OCI-M1 (cell line): Measurements from ENCODE around the gene STEAP1B.
A peak's percentile ranks its signal among the peaks of the same experiment; 100 is the strongest.

ENCODE experiments used
- DNase-seq: peaks from one replicate; lab custom pipeline; 2025; lab: John Stamatoyannopoulos, UW

The STEAP1B gene

GRCh38 chr7:22400936-22401553 is 98.9 kb downstream of the STEAP1B start:
- DNase-seq: no peak

GRCh38 chr7:22400150-22400814 is 99.7 kb downstream of the STEAP1B start:
- no peak for DNase-seq

- DNase-seq: no peak
Measured at GRCh38 chr7:22399546-22399945, 100.4 kb downstream of the STEAP1B start.

GRCh38 chr7:22399091-22399490 is 100.9 kb downstream of the STEAP1B start:
- no peak for DNase-seq

GRCh38 chr7:22397981-22398380 is 102.0 kb downstream of the STEAP1B start:
- no peak for DNase-seq

- DNase-seq: no peak
Measured at GRCh38 chr7:22395222-22395621, 104.8 kb downstream of the STEAP1B start.

- DNase-seq: no peak
Measured at GRCh38 chr7:22394739-22395138, 105.2 kb downstream of the STEAP1B start.

GRCh38 chr7:22393913-22394729 is 105.9 kb downstream of the STEAP1B start:
- no peak for DNase-seq

GRCh38 chr7:22390516-22390915 is 109.5 kb downstream of the STEAP1B start:
- DNase-seq: no peak

GRCh38 chr7:22389892-22390291 is 110.1 kb downstream of the STEAP1B start:
- no peak for DNase-seq

- DNase-seq: no peak
Measured at GRCh38 chr7:22387583-22387982, 112.4 kb downstream of the STEAP1B start.

GRCh38 chr7:22386865-22387264 is 113.1 kb downstream of the STEAP1B start:
- no peak for DNase-seq

- no peak for DNase-seq
Measured at GRCh38 chr7:22386206-22386858, 113.7 kb downstream of the STEAP1B start.

GRCh38 chr7:22385326-22385725 is 114.7 kb downstream of the STEAP1B start:
- no peak for DNase-seq

GRCh38 chr7:22380333-22380732 is 119.7 kb downstream of the STEAP1B start:
- DNase-seq: no peak

GRCh38 chr7:22378199-22378980 is 121.6 kb downstream of the STEAP1B start:
- DNase-seq: no peak

- DNase-seq: no peak
Measured at GRCh38 chr7:22377703-22378102, 122.3 kb downstream of the STEAP1B start.

- no peak for DNase-seq
Measured at GRCh38 chr7:22375359-22376048, 124.5 kb downstream of the STEAP1B start.

GRCh38 chr7:22373911-22374310 is 126.1 kb downstream of the STEAP1B start:
- DNase-seq: no peak

- peak; percentile 7 for DNase-seq
Measured at GRCh38 chr7:22373388-22373787, 126.6 kb downstream of the STEAP1B start.

- DNase-seq: no peak
Measured at GRCh38 chr7:22372863-22373262, 127.1 kb downstream of the STEAP1B start.
